GM12801 (cell line): Measurements from ENCODE around the gene KCNAB1.

Experiments used
- TF ChIP-seq, protein P1 (sequence below): IDR thresholded peaks from one replicate; pipeline ENCODE4 v1.5.1; 2011; ENCODE audit warnings: control low read depth; ENCODE audit not compliant: insufficient read length; ENCODE audit errors: extremely low read depth

The KCNAB1 gene

DNA sequence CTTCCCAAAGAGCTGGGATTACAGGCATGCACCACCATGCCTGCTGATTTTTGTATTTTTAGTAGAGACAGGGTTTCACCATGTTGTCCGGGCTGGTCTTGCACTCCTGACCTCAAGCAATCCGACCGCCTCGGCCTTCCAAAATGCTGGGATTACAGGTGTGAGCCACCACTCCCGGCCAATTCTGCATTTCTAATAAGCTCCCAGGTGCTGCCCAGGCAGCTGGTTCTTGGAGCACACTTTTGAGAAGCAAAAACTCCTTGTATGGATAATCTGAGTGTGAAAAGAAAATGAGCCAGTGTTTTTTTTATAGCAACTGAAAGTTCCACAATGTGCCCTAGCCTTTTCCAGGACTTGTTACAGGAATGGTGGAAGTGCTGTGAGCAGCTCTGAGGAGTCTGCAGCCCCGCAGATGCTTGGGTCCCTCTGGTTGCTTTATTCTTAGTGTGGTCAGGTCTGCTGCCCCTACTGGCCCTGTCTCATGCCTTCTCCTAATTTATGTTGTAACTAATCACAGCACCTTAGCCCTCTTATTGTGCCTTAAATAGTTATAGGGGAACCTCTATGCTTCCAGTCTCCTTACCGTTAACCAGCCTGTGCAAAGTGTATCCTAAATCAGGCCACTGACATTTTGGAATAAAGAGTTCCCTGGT is 13.5 kb upstream of the KCNAB1 start:
- TF ChIP-seq, protein P1, sequence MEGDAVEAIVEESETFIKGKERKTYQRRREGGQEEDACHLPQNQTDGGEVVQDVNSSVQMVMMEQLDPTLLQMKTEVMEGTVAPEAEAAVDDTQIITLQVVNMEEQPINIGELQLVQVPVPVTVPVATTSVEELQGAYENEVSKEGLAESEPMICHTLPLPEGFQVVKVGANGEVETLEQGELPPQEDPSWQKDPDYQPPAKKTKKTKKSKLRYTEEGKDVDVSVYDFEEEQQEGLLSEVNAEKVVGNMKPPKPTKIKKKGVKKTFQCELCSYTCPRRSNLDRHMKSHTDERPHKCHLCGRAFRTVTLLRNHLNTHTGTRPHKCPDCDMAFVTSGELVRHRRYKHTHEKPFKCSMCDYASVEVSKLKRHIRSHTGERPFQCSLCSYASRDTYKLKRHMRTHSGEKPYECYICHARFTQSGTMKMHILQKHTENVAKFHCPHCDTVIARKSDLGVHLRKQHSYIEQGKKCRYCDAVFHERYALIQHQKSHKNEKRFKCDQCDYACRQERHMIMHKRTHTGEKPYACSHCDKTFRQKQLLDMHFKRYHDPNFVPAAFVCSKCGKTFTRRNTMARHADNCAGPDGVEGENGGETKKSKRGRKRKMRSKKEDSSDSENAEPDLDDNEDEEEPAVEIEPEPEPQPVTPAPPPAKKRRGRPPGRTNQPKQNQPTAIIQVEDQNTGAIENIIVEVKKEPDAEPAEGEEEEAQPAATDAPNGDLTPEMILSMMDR: no peak

DNA sequence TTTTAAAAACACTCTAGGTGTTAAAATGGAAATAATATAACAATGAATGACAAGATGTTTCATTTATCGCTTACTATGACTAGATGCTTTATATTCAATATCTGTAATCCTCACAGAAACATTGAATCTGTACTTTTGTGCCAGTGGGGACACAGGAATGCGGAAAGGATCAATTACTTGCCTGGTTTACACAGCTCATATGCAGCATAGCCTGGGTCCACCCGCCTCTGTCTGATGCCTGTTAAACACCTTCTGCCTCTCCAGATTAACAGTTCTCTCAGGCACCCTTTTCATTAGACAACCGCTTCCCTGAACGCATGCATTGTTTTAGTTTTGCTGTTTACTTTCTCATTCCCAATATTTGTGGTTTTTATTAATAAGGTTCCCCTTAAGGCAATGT is 12.9 kb upstream of the KCNAB1 start:
- TF ChIP-seq, protein P1: no peak

DNA sequence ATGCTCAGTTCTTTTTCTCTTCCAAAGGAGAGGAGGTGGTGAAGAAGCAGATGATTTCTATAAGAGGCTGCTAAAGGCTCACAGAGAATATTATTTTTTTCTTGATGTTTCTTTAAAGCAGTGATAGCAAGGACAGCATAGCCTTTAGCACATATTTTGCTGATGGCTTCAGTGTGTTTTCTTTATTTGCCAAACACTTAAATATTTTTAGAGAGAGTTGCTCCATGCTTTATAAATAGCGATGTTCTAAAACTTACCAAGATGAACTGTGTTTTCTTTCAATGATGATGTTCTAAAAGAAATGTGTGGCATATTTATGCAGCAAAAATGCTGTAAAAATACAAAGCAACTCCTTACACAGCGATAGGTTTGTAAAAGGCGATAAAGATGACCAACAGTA is 11.8 kb upstream of the KCNAB1 start:
- TF ChIP-seq, protein P1: no peak

DNA sequence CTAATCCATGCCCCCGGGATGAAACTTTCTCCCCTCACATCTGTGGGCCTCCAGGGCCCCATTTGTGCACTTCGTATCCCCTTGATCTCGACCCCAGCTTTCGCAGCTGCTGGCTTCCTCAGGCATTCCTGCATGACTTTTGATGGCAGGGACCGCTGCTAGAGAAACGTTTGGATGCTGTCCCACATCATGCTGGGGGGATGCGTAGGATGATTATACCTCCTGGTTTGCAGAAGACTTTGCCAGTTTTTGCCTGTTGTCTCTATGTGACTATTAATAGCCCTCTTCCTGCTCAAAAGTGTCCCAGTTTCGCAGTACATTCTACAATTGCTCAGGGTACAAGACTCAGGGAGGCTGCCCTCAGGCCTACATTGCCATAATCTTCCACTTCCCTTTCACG is 10.4 kb upstream of the KCNAB1 start:
- TF ChIP-seq, protein P1: no peak

GRCh38 chr3:156126467-156126866 is 6.1 kb downstream of the KCNAB1 start:
- TF ChIP-seq, protein P1: no peak

- TF ChIP-seq, protein P1: no peak
These were observed 10.9 kb downstream of the KCNAB1 start for GRCh38 chr3:156131241-156131640.

DNA sequence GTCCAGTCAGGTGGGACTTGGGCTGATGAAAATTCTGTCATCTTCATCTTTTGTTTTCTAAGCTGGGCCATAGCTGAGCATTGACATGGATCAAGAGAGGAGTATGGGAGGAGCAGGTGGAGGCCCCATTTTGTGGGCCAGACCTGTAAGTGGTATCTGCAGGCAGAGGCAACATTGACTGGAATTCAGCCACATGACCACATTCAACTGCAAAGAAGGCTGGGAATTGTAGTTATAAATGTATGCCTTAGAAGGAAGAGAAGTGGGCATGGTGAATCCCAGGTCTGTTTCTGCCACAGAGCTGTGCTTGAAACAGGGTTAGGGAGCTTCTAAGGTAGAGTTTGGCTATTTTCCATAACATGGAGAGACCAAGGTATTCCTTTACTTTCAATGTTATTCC is 11.4 kb downstream of the KCNAB1 start:
- TF ChIP-seq, protein P1: no peak

GRCh38 chr3:156132313-156132712 is 11.9 kb downstream of the KCNAB1 start:
- TF ChIP-seq, protein P1: no peak
